Ascending aorta (tissue), 2 donors: ENCODE results near the gene MFRP. TPM values are rescaled to one million over a fixed set of nuclear protein-coding genes. Genes with fewer than 3 reads are reported as not detected.

Source experiments
- DNase-seq, 2 donors: peaks; one replicate each; pipeline ENCODE4 v3.0.0-alpha.2; 2019; ENCODE audit warnings: low spot score in 2 of 2
- H3K27ac ChIP-seq, 2 donors: fragments of 200-600 bp; sonication (generic); one replicate each; pipeline ENCODE4 v1.5.1; 2016 to 2017; ENCODE audit warnings: mild to moderate bottlenecking in 1 of 2
- H3K27me3 ChIP-seq: fragments of 200-600 bp; sonication (generic); one replicate; pipeline ENCODE4 v1.5.1; 2017
- H3K36me3 ChIP-seq, 2 donors: fragments of 200-600 bp; sonication (generic); one replicate each; pipeline ENCODE4 v1.5.1; 2016
- H3K4me1 ChIP-seq, 2 donors: fragments of 200-600 bp; sonication (generic); one replicate each; pipeline ENCODE4 v1.5.1; 2016 to 2017; ENCODE audit warnings: mild to moderate bottlenecking in 1 of 2
- H3K4me3 ChIP-seq, 2 donors: fragments of 200-600 bp; sonication (generic); one replicate each; pipeline ENCODE4 v1.5.1; 2016 to 2017; ENCODE audit warnings: mild to moderate bottlenecking in 1 of 2
- H3K9me3 ChIP-seq, 2 donors: fragments of 200-600 bp; sonication (generic); one replicate each; pipeline ENCODE4 v1.5.1; 2016
- intact Hi-C: fragments of 100-400 bp; cut with DNase I; formaldehyde crosslinking; loops from one replicate; pipeline ENCODE4 v1.15.1; 2023
- total RNA-seq: library from RNA; depleted of rRNA; stranded (reverse); fragments of >200 nt; gene quantifications from one replicate; pipeline ENCODE4 v1.1.0, GENCODE V29; 2016
- TF ChIP-seq, protein P1 (sequence below), 3 experiments: fragments of 200-600 bp in 2 of 3; fragments of 450-650 bp in 1 of 3; sonication (generic) in 2 of 3; IDR thresholded peaks; one replicate each; pipeline ENCODE4 v1.5.1; 2016 to 2019; ENCODE audit warnings: antibody characterized with exemption in 3 of 3, mild to moderate bottlenecking in 1 of 3, moderate library complexity in 1 of 3

Gene MFRP
- total RNA-seq, 1 donor from 2014 or later = not detected

DNA sequence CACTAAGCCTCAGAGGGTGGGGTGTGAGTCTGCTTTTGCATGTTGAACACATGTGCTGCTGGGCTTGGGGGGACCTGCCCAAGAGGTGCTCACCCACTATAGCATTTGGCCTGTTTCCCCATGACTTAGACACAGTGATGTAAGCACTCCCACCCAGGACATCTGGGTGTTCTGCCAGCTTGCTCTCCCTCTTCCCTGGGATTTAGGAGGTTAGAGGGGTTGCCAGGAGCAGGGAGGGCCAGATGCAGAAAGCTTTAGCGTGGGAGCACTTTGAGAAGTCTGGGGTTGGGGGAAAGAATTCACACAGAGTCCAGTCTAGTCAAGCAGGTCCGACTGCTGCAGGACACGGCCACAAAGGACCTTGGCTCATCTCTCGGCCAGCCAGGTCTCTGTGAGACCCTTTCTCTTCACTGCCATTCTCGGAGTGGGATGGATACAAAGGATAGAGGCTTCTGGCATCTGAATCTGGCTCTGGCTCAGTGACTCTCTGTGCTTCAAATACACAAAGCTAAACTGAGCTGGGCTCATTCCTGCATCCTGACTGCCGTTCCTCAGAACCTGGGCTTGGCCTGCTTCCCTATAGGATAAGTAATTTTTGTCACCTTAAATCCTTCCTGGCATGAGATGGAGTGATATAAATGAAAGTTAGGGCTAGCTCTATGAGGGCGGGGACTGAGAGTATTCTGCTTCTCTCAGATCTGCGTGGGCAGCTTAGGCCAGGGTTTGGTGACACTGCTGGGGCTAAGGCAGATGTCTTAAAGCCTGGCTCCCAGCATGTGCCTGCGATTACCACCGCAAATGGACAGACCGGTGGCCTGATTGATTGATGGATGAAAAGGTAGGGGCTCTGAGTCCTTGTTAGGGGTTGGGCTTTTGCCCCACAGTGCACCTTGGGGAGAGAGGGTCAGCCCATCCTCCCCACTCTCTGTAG is 20.4 kb upstream of the MFRP start:
- Histone ChIP-seq H3K9me3 (no peaks in the 10 kb centered on the region), H3K4me1 (peaks cover 13 to 26% of the 10 kb centered on the region in 2 donors), H3K36me3 (no peaks in the 10 kb centered on the region), H3K27ac (no peak overlapping the region), H3K4me3 (no peak overlapping the region), H3K27me3 (no peaks in the 10 kb centered on the region)
- intact Hi-C loops = no loop called here
- TF ChIP-seq, protein P1, sequence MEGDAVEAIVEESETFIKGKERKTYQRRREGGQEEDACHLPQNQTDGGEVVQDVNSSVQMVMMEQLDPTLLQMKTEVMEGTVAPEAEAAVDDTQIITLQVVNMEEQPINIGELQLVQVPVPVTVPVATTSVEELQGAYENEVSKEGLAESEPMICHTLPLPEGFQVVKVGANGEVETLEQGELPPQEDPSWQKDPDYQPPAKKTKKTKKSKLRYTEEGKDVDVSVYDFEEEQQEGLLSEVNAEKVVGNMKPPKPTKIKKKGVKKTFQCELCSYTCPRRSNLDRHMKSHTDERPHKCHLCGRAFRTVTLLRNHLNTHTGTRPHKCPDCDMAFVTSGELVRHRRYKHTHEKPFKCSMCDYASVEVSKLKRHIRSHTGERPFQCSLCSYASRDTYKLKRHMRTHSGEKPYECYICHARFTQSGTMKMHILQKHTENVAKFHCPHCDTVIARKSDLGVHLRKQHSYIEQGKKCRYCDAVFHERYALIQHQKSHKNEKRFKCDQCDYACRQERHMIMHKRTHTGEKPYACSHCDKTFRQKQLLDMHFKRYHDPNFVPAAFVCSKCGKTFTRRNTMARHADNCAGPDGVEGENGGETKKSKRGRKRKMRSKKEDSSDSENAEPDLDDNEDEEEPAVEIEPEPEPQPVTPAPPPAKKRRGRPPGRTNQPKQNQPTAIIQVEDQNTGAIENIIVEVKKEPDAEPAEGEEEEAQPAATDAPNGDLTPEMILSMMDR (IDR thresholded peaks at IDR 0.05) = no peak
- DNase-seq = no peak

DNA sequence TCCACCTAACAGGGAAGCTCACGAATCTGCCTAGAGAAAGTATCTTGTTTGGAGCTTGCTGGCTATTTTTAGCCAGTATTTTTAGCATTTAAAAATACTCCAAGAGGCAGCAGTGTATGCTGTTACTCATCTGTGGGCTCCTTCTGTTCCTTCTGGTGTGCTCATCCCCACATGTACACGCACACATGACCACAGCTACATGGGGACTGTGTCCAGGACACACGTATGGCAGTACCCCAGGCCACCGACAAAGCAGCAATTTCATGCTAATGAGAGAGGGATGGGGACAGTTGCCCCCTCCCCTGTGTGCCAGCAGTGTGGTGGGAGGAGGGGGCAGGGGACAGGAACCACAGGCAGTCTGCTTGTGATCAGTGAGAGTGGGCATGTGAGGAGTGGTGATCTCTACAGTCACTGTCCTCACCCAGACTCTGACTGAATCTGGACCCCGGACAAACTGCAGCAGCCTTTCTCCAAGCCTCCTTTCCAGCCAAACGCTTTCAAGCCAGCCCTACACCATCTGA is 18.6 kb upstream of the MFRP start:
- H3K4me1 ChIP-seq = peaks cover 16 to 35% of the 10 kb centered on the region in 2 donors
- H3K27ac ChIP-seq = no peak overlapping the region
- TF ChIP-seq, protein P1 (IDR thresholded peaks at IDR 0.05) = no peak
- H3K27me3 ChIP-seq = no peaks in the 10 kb centered on the region
- DNase-seq = no peak
- no peaks in the 10 kb centered on the region for H3K36me3 ChIP-seq
- H3K4me3 ChIP-seq = no peak overlapping the region
- H3K9me3 ChIP-seq = no peaks in the 10 kb centered on the region
- intact Hi-C loops = no loop called here

DNA sequence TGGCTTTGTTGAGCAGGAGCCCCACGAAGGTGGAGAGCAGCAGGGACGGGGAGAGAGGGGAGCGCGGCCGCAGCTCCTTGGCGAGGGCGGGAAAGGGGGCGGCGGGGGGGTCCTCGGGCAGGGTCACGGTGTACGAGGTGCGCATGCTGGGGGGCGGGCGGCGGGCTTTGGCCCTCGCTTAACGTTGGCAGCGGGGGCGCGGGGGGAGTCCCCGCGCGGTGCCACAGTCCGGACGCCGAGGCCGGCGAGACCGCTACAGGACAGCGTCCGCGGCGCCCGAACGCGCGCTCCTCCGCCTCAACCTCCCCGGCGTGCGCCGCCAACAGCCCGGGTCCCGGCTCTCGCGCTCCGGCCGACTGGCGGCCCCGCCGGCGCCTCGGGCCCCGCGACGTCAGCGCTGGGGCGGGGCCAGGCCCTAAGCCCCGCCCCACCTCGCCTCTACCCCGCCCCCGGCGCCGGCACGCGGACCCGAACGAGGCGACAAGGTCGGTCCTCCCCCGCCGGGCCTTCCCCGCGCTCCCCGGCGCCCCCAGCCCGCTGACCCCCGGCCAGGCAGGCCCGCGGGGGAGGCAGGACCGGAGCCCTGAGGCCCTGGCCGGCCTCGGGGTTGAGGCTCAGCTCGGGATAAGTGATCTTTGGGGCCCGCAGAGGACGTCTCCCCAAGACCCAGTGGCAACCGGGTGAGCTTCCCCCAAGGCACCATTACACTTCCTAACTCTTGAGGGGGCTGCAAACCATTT is 17.5 kb upstream of the MFRP start:
- TF ChIP-seq, protein P1 (IDR thresholded peaks at IDR 0.05) = no peak
- intact Hi-C loops = no loop called here
- Histone ChIP-seq H3K4me1 (peaks cover 16 to 35% of the 10 kb centered on the region in 2 donors), H3K27me3 (no peaks in the 10 kb centered on the region), H3K4me3 (peak overlapping the region; percentile 48 to 65), H3K27ac (peak overlapping the region in 1 of 2 donors; percentile 4), H3K9me3 (no peaks in the 10 kb centered on the region), H3K36me3 (no peaks in the 10 kb centered on the region)
- no peak for DNase-seq

DNA sequence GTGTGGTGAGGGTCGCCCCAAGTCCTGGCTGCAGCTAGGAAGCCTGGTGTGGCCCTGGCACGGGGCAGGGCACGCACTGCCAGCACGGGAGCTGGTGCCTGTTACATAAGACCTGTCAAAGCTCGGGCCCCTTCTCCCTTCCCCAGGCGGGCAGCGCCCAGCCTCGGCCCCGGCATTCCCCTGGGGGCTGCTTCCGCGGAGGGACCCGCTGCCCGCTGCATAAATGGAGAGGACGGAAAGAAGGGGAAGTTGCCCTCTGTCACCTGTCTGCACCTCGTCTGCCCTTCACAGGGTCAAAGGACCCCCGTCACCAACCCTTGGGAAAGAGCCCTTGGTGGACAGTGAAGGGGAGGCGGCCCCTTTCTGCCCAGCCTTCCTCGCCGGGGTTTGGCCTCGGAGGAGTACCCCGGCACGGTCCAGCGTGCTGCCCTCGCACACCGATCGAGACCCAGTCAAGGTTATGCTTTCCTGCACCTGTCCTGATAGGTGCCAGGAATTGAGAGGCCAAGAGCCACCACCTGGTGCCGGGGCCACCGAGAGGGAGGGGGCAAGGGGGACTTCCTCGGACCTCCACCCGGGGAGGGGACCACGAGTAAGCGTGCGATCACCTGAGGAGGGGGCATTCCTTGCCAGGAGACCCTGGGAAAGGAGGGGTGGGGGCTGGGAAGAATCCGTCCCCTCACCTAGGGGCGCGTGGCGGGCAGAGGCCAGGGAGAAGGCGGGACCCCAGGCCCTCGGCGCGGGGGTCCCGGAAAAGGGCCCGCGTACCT is 16.8 kb upstream of the MFRP start:
- peak in 1 of 2 donors; percentile 60 for DNase-seq

DNA sequence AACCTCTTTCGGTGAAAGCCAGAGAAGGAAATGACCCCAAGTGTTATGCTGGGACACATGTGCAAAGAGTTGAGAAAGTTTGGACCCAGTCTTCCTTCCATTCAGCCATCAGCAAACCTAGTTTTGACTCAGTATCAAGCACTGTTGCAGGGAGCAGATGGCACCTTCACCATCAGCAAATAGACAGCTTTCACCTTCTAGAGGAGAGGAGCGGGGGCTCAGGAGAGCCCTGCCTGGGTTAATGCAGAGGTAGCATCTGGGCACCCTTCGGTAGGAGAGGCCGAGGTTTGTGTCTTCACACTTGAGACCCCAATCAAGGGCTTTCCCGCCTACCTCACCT is 16.2 kb upstream of the MFRP start:
- DNase-seq = no peak
- H3K27me3 ChIP-seq = no peaks in the 10 kb centered on the region
- no peaks in the 10 kb centered on the region for H3K36me3 ChIP-seq
- no peak overlapping the region for H3K4me3 ChIP-seq
- TF ChIP-seq, protein P1 (IDR thresholded peaks at IDR 0.05) = no peak
- H3K27ac ChIP-seq = no peak overlapping the region
- intact Hi-C loops = no loop called here
- H3K9me3 ChIP-seq = no peaks in the 10 kb centered on the region
- peaks cover 16 to 35% of the 10 kb centered on the region in 2 donors for H3K4me1 ChIP-seq

More for the DNA sequence above, 16.8 kb upstream of the MFRP start:
- peak overlapping the region in 1 of 2 donors; percentile 4 for H3K27ac ChIP-seq
- no peaks in the 10 kb centered on the region for H3K27me3 ChIP-seq
- H3K36me3 ChIP-seq = no peaks in the 10 kb centered on the region
- H3K4me1 ChIP-seq = peaks cover 16 to 35% of the 10 kb centered on the region in 2 donors
- intact Hi-C loops = no loop called here
- H3K4me3 ChIP-seq = peak overlapping the region; percentile 48 to 65
- TF ChIP-seq, protein P1 (IDR thresholded peaks at IDR 0.05) = no peak
- no peaks in the 10 kb centered on the region for H3K9me3 ChIP-seq
